Mucosa of gallbladder (tissue), 1 donor: Measurements from ENCODE around the gene PTPN11. TPM values are rescaled to one million over a fixed set of nuclear protein-coding genes. Genes with fewer than 3 reads are reported as not detected.

Experiments
- DNase-seq: peaks from one replicate; pipeline ENCODE4 v3.0.0-alpha.2; 2020; ENCODE audit warnings: low spot score
- total RNA-seq: library from RNA; stranded (reverse); gene quantifications from one replicate; pipeline ENCODE4 v1.2.1, GENCODE V29; 2021
- donor health status: DM: no; HTN: no; CAD: no.

Gene PTPN11
- total RNA-seq, 1 donor from 2014 or later: 96.8 TPM

- no peak for DNase-seq
Measured at GRCh38 chr12:112543751-112544150, 125.0 kb downstream of the PTPN11 start.

GRCh38 chr12:112546339-112546738 is 127.6 kb downstream of the PTPN11 start:
- DNase-seq: no peak

DNA sequence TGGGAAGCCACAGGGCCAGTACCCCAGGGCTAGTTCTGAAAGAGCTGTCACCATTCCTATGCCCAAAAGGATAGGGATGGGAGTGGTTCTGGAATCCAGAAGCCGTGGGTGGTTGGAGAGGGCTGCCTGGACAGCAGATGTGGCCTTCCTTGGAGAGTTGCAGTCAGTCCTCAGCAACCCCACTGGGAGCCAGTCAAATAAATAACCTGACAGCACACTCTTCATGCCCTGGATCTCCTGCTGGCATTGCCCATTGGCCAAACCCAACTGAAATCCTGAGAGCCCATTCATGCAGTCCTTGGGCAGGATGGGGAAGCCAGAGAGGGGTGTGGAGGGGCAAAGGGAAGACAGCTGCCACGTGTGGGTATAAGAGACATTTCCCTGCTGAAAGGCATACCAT is 128.2 kb downstream of the PTPN11 start:
- DNase-seq: no peak

GRCh38 chr12:112549031-112549430 is 130.3 kb downstream of the PTPN11 start:
- DNase-seq: no peak

GRCh38 chr12:112551681-112552080 is 132.9 kb downstream of the PTPN11 start:
- DNase-seq: no peak

DNA sequence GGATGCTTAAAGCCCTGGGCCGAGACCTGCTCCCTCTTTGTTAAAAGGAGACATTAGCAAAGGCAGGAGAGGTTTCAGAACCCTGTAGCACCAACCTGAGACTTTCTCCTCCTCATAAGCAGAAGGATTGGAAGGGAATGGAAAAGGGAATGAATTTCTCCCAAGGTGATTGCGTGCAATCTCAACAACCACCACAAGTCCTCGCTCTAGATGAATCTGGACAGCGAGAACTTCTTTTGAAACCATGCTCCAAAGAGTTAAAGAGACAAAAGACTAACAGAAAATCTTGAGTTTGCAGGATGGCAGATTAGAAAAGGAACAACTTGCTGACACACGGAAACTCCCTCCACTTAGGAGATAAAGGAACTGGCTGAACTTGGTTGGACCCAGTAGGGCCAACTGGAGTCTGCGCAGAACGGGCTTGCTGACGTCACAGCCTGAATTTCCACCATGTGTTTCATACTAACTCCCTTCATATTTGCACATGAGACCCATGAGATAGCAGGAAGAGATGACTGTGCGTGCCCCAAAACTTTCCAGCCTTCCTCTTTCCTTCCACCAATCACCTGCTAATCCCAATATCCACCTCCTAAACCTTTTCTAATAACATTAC is 137.0 kb downstream of the PTPN11 start:
- no peak for DNase-seq

DNA sequence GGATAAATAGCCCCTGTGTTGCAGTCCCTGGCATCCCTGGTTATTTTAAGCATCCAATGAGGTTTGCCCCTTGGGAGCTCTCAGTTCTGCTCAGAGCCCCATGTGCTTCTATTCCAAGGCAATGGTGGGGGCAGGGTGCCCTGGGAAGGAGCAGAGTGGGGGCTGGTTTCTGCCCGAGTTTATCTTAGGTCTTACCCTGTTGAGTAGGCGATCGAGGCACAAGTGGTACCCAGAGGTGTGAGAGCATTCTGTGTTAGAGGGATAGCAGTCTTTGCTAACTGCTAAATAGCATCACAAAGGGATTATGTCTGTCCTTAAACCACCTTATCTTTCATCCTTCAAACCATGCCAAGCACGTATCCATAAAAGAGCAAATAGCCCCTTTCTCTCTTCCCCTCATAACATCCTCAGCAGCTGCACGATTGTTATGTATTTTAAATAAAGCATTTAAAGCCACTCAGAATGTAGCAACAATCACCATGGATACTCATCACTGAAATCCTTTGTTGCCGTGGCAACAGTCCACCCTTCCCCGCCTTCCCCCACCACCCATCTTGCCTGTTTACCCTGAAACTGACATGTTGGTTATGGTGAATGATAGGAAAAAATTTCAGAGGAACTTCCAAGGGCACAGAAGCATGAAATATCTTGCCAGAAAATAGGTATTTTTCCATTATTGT is 139.3 kb downstream of the PTPN11 start:
- no peak for DNase-seq

Other genes with a start within 250 kb of the PTPN11 start
- gene HECTD4, start 36.5 kb upstream of the PTPN11 start, total RNA-seq: 49.1 TPM
- 769 TPM for gene RPL6, start 9.3 kb upstream of the PTPN11 start, total RNA-seq